Kidney (tissue), 14 donors: Measurements from ENCODE around the gene PLEKHM3. TPM values are rescaled to one million over a fixed set of nuclear protein-coding genes. Genes with fewer than 3 reads are reported as not detected.

Experiments used
- DNase-seq, 5 donors: peaks; one replicate each; pipeline ENCODE4 v3.0.0-alpha.2; 2013 to 2020
- FAIRE-seq: peaks from 2 replicates; lab custom pipeline; 2012; peaks lifted over from hg19 to GRCh38; lab: Jason Lieb, UNC
- H3K27ac ChIP-seq, 2 donors: one replicate each; pipeline ENCODE4 v1.7.0; 2013; ENCODE audit warnings: low read depth in 2 of 2, low read length in 2 of 2, inconsistent platforms in 1 of 2
- H3K27me3 ChIP-seq: one replicate; pipeline ENCODE4 v1.7.1; 2013; ENCODE audit warnings: low read length, inconsistent platforms; ENCODE audit not compliant: control insufficient read depth, insufficient read depth
- H3K36me3 ChIP-seq, 3 donors: one replicate each; pipeline versions ENCODE4 v1.7.0 to v1.7.1; 2013; ENCODE audit warnings: low read length in 3 of 3, control low read depth in 1 of 3, inconsistent platforms in 1 of 3; ENCODE audit not compliant: insufficient read depth in 3 of 3, control insufficient read depth in 2 of 3
- H3K4me1 ChIP-seq, 3 donors: one replicate each; pipeline versions ENCODE4 v1.7.0 to v1.7.1; 2013; ENCODE audit warnings: low read length in 3 of 3, inconsistent platforms in 1 of 3, low read depth in 1 of 3; ENCODE audit not compliant: control insufficient read depth in 2 of 3, insufficient read depth in 2 of 3
- H3K4me3 ChIP-seq, 3 donors: one replicate each; pipeline versions ENCODE4 v1.7.0 to v1.8.1; 2013; ENCODE audit warnings: low read length in 3 of 3, control low read depth in 1 of 3, inconsistent platforms in 1 of 3
- H3K9ac ChIP-seq, 3 donors: one replicate each; pipeline versions ENCODE4 v1.7.0 to v1.7.1; 2013; ENCODE audit warnings: low read length in 3 of 3, control low read depth in 1 of 3, inconsistent platforms in 1 of 3
- H3K9me3 ChIP-seq, 3 donors: one replicate each; pipeline versions ENCODE4 v1.7.0 to v1.7.1; 2013; ENCODE audit warnings: low read length in 3 of 3, control low read depth in 1 of 3, inconsistent platforms in 1 of 3; ENCODE audit not compliant: control insufficient read depth in 2 of 3, insufficient read depth in 1 of 3
- CTCF ChIP-seq: IDR thresholded peaks from 3 replicates; pipeline ENCODE4 v1.5.1; 2012; ENCODE audit warnings: mild to moderate bottlenecking, moderate library complexity, borderline replicate concordance; ENCODE audit not compliant: insufficient read depth; ENCODE audit errors: extremely low read depth
- intact Hi-C: fragments of 100-400 bp; cut with DNase I; formaldehyde crosslinking; loops from one replicate; pipeline ENCODE4 v1.11.1; 2022
- polyA plus RNA-seq: library from polyadenylated mRNA; stranded (reverse); fragments of 350-450 nt; fragmentation: Illumina TruSeq; extraction: RNeasy Lipid Tissue Mini Kit (QIAGEN cat#74804); gene quantifications from one replicate; pipeline ENCODE4 v1.2.3, GENCODE V29; 2014; ENCODE audit warnings: low read depth, low replicate concordance; ENCODE audit not compliant: insufficient read depth
- total RNA-seq: library from RNA; stranded (reverse); fragmentation: NEBNext Ultra II Directional; extraction: Animal tissue kit (Norgen Biotek cat#: 25700); gene quantifications from one replicate; pipeline ENCODE4 v1.2.1, GENCODE V29; 2021
- donor health status: control.
- donor health status: control.
- donor health status: control.
- donor health status: control.
- donor health status: control.
- donor health status: DM: yes; HTN: yes; CAD: no.
- donor health status: Normal renal cell carcinoma (clear cell type).

PLEKHM3 gene
- total and polyA plus RNA-seq, 2 donors from 2014 or later: 4.2 to 13.5 TPM

- H3K36me3 ChIP-seq: no peaks in the 10 kb centered on the region
- H3K27ac ChIP-seq: no peak overlapping the region
- FAIRE-seq (no peak), DNase-seq (no peak)
- intact Hi-C loops: no loop called here
- TF ChIP-seq CTCF: no peak
- no peaks in the 10 kb centered on the region for H3K9me3 ChIP-seq
- H3K9ac ChIP-seq: no peak overlapping the region
- H3K27me3 ChIP-seq: no peaks in the 10 kb centered on the region
- H3K4me3 ChIP-seq: no peak overlapping the region
- H3K4me1 ChIP-seq: peaks cover 0 to 9% (median 2%) of the 10 kb centered on the region in 3 donors
These were observed 56.1 kb downstream of the PLEKHM3 start for GRCh38 chr2:207969249-207969648.

- no peak for FAIRE-seq
- no peak overlapping the region for H3K27ac ChIP-seq
- peaks cover 0 to 9% (median 2%) of the 10 kb centered on the region in 3 donors for H3K4me1 ChIP-seq
- H3K9me3 ChIP-seq: no peaks in the 10 kb centered on the region
- no peak for TF ChIP-seq CTCF
- H3K36me3 ChIP-seq: no peaks in the 10 kb centered on the region
- H3K9ac ChIP-seq: no peak overlapping the region
- no peaks in the 10 kb centered on the region for H3K27me3 ChIP-seq
- intact Hi-C loops: no loop called here
- DNase-seq: no peak
- no peak overlapping the region for H3K4me3 ChIP-seq
These were observed 58.2 kb downstream of the PLEKHM3 start for GRCh38 chr2:207967121-207967520.

GRCh38 chr2:207960911-207961310, 64.4 kb downstream of the PLEKHM3 start:
- Histone ChIP-seq H3K9ac (no peak overlapping the region), H3K9me3 (no peaks in the 10 kb centered on the region), H3K4me1 (no peaks in the 10 kb centered on the region), H3K36me3 (no peaks in the 10 kb centered on the region), H3K27me3 (no peaks in the 10 kb centered on the region), H3K4me3 (no peak overlapping the region), H3K27ac (no peak overlapping the region)
- TF ChIP-seq CTCF: no peak
- no peak for FAIRE-seq
- peak in 3 of 5 donors; percentile 44 to 70 (median 59) for DNase-seq
- intact Hi-C loops: no loop called here

GRCh38 chr2:207960090-207960489, 65.2 kb downstream of the PLEKHM3 start:
- no peaks in the 10 kb centered on the region for H3K27me3 ChIP-seq
- no peaks in the 10 kb centered on the region for H3K9me3 ChIP-seq
- no peak overlapping the region for H3K9ac ChIP-seq
- H3K27ac ChIP-seq: no peak overlapping the region
- TF ChIP-seq CTCF: no peak
- no peak for DNase-seq
- no peaks in the 10 kb centered on the region for H3K36me3 ChIP-seq
- intact Hi-C loops: no loop called here
- FAIRE-seq: no peak
- no peak overlapping the region for H3K4me3 ChIP-seq
- H3K4me1 ChIP-seq: no peaks in the 10 kb centered on the region
